ENCODE measurements around the gene GPBP1.
A peak's percentile ranks its signal among the peaks of the same experiment; 100 is the strongest.
"Not testable (repeated sequence)": the region's sequence is repeated elsewhere in the genome, so short reads cannot be mapped to it uniquely, and the experiment has no call there.

The GPBP1 gene

GRCh38 chr5:57291894-57292293 is 118.0 kb downstream of the GPBP1 start:
- DNase-seq (ENCODE audit: low read depth), result no peak

GRCh38 chr5:57292336-57292735 is 118.5 kb downstream of the GPBP1 start:
- no peak for DNase-seq (ENCODE audit: low read depth)

GRCh38 chr5:57298295-57298984 is 124.6 kb downstream of the GPBP1 start:
- peak; percentile 82 for DNase-seq (ENCODE audit: low read depth)

GRCh38 chr5:57298985-57299491 is 125.2 kb downstream of the GPBP1 start:
- DNase-seq (ENCODE audit: low read depth), result peak; percentile 21

- DNase-seq (ENCODE audit: low read depth), result no peak
These were observed 126.1 kb downstream of the GPBP1 start for GRCh38 chr5:57299986-57300385.

- peak; percentile 22 for DNase-seq (ENCODE audit: low read depth)
These were observed 128.3 kb downstream of the GPBP1 start for GRCh38 chr5:57302164-57302563.

GRCh38 chr5:57302643-57303042 is 128.8 kb downstream of the GPBP1 start:
- DNase-seq (ENCODE audit: low read depth), result no peak

GRCh38 chr5:57303985-57304384 is 130.1 kb downstream of the GPBP1 start:
- DNase-seq (ENCODE audit: low read depth), result no peak

GRCh38 chr5:57304931-57305330 is 131.1 kb downstream of the GPBP1 start:
- no peak for DNase-seq (ENCODE audit: low read depth)

GRCh38 chr5:57306359-57306758 is 132.5 kb downstream of the GPBP1 start:
- no peak for DNase-seq (ENCODE audit: low read depth)

- no peak for DNase-seq (ENCODE audit: low read depth)
These were observed 133.7 kb downstream of the GPBP1 start for GRCh38 chr5:57307516-57307915.

- not testable (repeated sequence) for DNase-seq (ENCODE audit: low read depth)
These were observed 135.2 kb downstream of the GPBP1 start for GRCh38 chr5:57309022-57309421.

- DNase-seq (ENCODE audit: low read depth), result no peak
These were observed 137.4 kb downstream of the GPBP1 start for GRCh38 chr5:57311251-57311650.

- DNase-seq (ENCODE audit: low read depth), result no peak
These were observed 138.3 kb downstream of the GPBP1 start for GRCh38 chr5:57311921-57312735.

GRCh38 chr5:57313716-57314115 is 139.9 kb downstream of the GPBP1 start:
- DNase-seq (ENCODE audit: low read depth), result no peak
